GM18868 (cell line): ENCODE results near the gene LAMB1.

Experiments used
- ATAC-seq: cut with Tn5 transposase; IDR thresholded peaks from one replicate; pipeline ENCODE4 v1.9.1; 2021; ENCODE audit warnings: mild to moderate bottlenecking, moderate library complexity; ENCODE audit not compliant: unreplicated experiment

The LAMB1 gene

GRCh38 chr7:108018668-108019067 lies 15.7 kb upstream of the LAMB1 start:
- ATAC-seq = no peak

- no peak for ATAC-seq
Measured at GRCh38 chr7:108017776-108018151, 14.8 kb upstream of the LAMB1 start.

- no peak for ATAC-seq
Measured at GRCh38 chr7:108016841-108017775, 14.1 kb upstream of the LAMB1 start.

GRCh38 chr7:108015740-108016139 lies 12.8 kb upstream of the LAMB1 start:
- no peak for ATAC-seq

GRCh38 chr7:108014747-108015682 lies 12.1 kb upstream of the LAMB1 start:
- no peak for ATAC-seq

GRCh38 chr7:108014215-108014614 lies 11.3 kb upstream of the LAMB1 start:
- ATAC-seq = no peak

GRCh38 chr7:108012499-108013430 lies 9.8 kb upstream of the LAMB1 start:
- ATAC-seq = no peak

GRCh38 chr7:108010377-108010776 lies 7.4 kb upstream of the LAMB1 start:
- ATAC-seq = no peak

GRCh38 chr7:108009873-108010272 lies 6.9 kb upstream of the LAMB1 start:
- no peak for ATAC-seq

- ATAC-seq = no peak
Measured at GRCh38 chr7:108008827-108009226, 5.9 kb upstream of the LAMB1 start.

- no peak for ATAC-seq
Measured at GRCh38 chr7:108008240-108008639, 5.3 kb upstream of the LAMB1 start.

- ATAC-seq = no peak
Measured at GRCh38 chr7:108007762-108008161, 4.8 kb upstream of the LAMB1 start.

- ATAC-seq = no peak
Measured at GRCh38 chr7:108007261-108007660, 4.3 kb upstream of the LAMB1 start.

GRCh38 chr7:108004220-108005142 lies 1.5 kb upstream of the LAMB1 start:
- ATAC-seq = no peak

- ATAC-seq = no peak
Measured at GRCh38 chr7:108003599-108003935, 606 bp upstream of the LAMB1 start.

- no peak for ATAC-seq
Measured at GRCh38 chr7:108001764-108002725, 916 bp downstream of the LAMB1 start.

- no peak for ATAC-seq
Measured at GRCh38 chr7:108000875-108001763, 1.8 kb downstream of the LAMB1 start.
